HL-60 (cell line): ENCODE measurements around the gene CDC42.

Experiments used
- CTCF ChIP-seq: IDR thresholded peaks from one replicate; pipeline ENCODE4 v1.5.1; 2011; ENCODE audit warnings: low read length, control low read depth, inconsistent platforms; ENCODE audit not compliant: insufficient read depth
- GABPA ChIP-seq: IDR thresholded peaks from 2 replicates; pipeline ENCODE4 v1.6.1; 2012; ENCODE audit warnings: low read depth
- POLR2AphosphoS5 ChIP-seq: IDR thresholded peaks from 2 replicates; pipeline ENCODE4 v1.6.1; 2012; ENCODE audit warnings: low read depth
- REST ChIP-seq: IDR thresholded peaks from 2 replicates; pipeline ENCODE4 v1.6.1; 2012; ENCODE audit warnings: low read depth; ENCODE audit not compliant: insufficient replicate concordance

GRCh38 chr1:22108339-22109105 is 56.0 kb downstream of the CDC42 start:
- TF ChIP-seq POLR2AphosphoS5 (no peak), CTCF (no peak), REST (no peak), GABPA (no peak)
